GM18499 (cell line): Measurements from ENCODE around the gene CNTROB.
A peak's percentile ranks its signal among the peaks of the same experiment; 100 is the strongest.

ENCODE experiments used
- ATAC-seq: cut with Tn5 transposase; IDR thresholded peaks from one replicate; pipeline ENCODE4 v1.9.1; 2021; ENCODE audit warnings: moderate number of reproducible peaks; ENCODE audit not compliant: insufficient read depth, unreplicated experiment

The CNTROB gene

DNA sequence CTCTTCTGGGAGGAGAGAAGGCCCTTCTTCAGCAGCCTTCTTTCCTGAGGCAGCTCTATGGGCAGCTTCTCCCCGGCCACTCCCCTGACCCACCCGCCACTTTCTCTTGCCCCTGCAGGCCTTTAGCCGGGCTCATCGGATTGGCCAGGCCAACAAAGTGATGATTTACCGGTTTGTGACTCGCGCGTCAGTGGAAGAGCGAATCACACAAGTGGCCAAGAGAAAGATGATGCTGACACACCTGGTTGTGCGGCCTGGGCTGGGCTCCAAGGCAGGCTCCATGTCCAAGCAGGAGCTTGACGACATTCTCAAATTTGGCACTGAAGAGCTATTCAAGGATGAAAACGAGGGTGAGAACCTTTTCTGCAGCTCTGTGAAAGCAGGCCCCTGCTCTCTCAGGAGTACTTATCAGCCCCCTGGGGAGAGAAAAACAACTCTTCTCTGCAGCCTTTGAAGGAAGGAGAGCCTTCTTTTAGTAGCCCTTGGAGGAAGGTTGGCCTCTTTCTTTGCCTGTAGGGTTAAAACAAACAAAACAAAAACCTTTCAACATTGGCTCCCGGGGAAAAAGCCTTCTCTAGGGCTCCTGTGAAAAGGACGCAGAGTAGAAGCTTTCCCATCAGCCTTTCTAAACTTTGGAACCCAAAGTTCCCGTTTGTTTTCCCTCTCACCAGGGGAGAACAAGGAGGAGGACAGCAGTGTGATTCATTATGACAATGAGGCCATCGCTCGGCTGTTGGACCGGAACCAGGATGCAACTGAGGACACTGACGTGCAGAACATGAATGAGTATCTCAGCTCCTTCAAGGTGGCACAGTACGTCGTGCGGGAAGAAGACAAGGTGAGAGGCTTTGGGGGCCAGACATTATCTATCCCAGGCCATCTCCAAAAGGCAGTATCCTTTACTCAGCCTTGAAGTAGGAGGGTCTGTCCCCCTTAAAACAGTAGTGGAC is 28.6 kb upstream of the CNTROB start:
- ATAC-seq: no peak

GRCh38 chr17:7909089-7909488 is 22.9 kb upstream of the CNTROB start:
- ATAC-seq: no peak

- ATAC-seq: no peak
Observed at GRCh38 chr17:7910281-7910680, 21.7 kb upstream of the CNTROB start.

DNA sequence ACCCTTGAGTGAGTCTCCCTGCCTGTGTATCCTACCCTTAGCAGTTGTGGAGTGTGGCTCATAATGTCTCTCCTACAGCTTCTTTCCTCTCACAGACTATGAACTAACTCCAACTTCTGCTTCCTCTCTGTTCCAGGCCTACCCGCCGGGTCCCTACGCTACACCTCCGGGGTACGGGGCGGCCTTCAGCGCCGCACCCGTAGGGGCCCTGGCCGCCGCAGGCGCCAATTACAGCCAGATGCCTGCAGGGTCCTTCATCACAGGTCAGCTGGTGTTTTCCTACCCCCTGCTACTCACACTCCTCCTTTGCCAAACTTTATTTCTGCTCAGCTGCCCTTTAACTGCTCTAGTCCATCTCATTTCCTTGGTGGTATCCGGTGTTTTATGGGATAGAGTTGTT is 21.3 kb upstream of the CNTROB start:
- no peak for ATAC-seq

GRCh38 chr17:7911116-7911515 is 20.9 kb upstream of the CNTROB start:
- ATAC-seq: no peak

- ATAC-seq: no peak
Observed at GRCh38 chr17:7912927-7913524, 19.0 kb upstream of the CNTROB start.

DNA sequence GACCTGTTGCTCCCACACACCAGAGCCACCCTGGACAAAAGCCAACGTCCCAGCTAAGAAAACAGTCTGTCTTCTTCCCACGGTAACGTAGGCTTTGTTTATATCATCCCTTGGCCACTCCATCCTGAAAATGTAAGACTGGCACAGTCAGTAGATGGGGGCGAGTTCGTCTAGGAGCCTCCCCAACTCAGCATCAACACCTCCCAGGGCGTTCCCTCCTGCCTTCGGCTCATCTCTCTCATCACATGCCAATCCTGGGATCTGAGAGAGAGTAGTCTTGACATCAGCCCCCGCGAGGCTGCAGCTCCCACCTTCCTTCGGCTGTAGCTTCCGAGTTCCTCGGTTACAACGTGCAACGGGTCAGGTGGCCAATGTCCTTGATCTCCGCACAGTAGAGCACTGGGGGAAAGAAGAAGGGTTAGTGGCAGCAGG is 16.8 kb upstream of the CNTROB start:
- no peak for ATAC-seq

GRCh38 chr17:7915611-7916384 is 16.2 kb upstream of the CNTROB start, which contains the start of gene RNF227:
Gene RNF227, minus strand, starts transcription at chr17:7916289. Its CDS starts 94 bp downstream, at chr17:7916195.
- ATAC-seq: peak; percentile 40

DNA sequence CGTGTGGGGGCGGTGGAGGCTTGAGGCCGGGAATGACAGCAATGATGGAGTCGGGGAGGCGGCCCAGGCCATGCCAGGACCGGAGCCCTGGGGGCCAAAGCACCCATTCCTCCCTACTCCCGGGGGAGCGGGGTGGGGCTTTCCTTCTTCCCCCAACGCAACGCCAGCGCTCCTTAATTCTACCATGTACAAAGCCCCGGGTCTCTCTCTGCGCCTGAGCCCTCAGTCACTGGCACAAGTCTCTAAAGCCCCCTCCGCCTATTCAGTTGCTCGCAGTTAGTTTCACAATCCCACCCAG is 15.7 kb upstream of the CNTROB start:
- no peak for ATAC-seq

DNA sequence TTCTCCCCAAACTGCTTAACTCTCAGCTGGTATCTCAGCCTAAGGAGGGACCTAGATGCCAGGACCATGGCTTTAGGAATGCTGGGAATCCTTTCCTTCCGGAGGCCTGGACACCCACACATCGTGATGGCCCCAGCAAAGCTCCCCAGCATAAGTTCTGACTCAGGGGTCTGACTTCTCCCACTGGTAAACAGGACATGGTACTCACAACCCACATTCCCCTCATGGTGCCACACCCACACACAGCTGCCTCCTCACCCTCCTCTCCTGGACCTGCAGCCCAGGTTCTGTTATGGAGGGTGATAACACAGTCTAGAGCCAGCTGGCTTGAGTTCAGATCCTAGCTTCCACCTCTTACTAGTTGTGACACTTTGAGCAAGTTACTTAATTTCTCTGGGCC is 15.2 kb upstream of the CNTROB start:
- no peak for ATAC-seq

DNA sequence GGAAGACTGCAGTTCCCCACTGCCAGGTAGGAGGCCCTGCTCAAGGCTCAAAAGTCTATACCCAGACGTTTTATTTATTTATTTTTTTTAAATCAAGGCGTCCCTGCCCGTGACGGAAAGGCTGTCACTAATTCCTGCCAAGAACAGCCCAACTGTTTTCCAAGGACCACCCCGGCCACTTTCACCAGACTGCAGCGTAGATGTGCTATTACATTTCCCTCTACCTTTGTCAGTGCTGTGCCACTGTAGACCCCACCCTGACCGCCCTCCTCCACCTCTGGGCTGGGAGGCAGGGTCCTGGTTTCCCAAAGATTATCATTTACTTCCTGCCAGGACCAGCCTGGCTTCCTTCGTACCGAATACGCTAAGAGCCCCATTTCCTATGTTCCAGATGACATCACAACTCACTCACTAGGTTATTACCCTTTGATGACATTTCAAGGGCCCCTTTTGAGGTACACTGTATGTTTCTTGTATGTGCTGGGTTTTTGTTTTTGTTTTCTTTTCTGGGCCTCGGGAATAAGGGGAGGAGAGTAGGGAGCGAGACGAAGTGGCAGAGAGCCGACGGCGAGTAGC is 9.6 kb upstream of the CNTROB start:
- ATAC-seq: no peak

DNA sequence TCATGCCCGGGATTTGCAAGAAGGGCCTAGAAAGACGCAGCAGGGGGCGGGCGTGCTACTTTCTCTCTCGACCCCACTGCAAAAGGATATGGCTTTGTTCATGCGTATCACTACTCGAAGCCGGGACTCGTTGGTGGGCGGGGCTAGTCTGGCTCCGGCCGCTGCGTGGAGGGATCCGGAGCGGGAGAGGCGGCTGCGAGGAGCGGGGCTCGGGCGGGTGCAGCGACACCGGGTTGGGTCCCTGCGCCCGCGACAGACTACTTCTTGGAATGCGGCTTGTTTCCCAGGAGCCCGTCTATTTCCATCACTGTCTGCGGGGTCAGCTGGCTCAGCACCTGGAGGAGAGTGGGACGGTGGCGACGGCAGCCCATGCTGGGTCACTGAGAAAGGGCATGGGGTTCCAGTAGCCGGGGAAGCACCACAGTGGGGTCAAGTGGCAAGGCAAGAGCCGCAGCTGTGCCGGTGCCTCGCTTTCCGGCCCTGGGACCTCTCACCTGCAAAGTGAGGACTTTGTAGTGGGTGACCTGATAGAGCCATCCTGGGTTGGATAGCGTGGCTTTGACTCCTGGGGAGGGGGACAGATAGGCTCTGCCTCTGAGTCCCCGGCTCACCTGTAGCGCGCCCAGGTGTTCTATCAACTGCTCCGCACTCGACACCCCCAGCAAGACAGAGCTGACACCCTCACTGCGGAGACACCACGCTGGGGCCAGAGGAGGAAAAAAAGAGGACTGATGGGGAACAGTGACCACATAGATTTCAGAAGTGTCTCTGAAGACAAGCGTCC is 9.0 kb upstream of the CNTROB start:
- no peak for ATAC-seq

DNA sequence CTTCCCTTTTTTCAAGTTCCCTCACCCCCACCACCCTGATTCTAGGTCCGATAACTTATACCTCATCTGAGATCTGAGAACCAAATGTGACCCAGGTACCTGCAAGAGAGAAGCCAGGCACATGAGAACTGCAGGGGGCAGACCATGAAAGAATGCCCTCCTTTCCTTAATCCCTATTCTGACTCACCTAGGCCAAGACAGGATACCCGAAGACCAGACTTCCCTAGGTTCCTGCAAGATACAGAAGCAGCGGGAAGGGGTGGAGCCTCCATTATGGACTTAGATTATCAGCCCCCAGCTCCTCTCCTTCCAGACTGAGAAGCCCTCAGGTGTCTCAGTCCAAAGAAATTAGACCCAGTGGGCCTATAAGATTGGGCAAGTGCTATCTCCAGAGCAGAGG is 4.4 kb upstream of the CNTROB start:
- no peak for ATAC-seq

- ATAC-seq: no peak
Observed at GRCh38 chr17:7929158-7930023, 2.6 kb upstream of the CNTROB start, which contains the start of gene KCNAB3. Gene KCNAB3, minus strand, starts transcription at chr17:7929856. Its CDS starts 421 bp downstream, at chr17:7929435.

GRCh38 chr17:7930841-7931631 is 970 bp upstream of the CNTROB start:
- no peak for ATAC-seq

DNA sequence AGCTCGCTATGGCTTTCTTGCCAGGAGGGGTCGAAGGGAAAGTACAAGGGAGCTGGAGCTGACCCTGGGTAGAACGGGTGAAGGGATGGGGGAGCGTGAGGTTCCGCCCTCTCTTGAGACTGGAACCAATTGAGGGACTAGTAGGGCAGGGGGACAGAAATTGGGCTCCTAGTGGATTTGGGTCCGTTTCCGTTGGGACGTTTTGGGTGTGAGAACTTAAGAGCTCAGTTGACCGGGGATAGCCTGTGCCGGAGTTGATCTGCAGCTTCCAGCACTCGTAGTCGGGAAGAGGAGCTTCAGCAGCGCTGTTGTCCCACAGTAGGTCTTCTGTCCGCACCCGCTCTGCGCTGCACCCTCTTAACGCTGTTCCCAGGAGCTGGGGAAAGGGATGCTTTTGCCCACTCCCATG is 481 bp downstream of the CNTROB start:
- ATAC-seq: no peak

- ATAC-seq: no peak
Observed at GRCh38 chr17:7932949-7933348, 943 bp downstream of the CNTROB start.

DNA sequence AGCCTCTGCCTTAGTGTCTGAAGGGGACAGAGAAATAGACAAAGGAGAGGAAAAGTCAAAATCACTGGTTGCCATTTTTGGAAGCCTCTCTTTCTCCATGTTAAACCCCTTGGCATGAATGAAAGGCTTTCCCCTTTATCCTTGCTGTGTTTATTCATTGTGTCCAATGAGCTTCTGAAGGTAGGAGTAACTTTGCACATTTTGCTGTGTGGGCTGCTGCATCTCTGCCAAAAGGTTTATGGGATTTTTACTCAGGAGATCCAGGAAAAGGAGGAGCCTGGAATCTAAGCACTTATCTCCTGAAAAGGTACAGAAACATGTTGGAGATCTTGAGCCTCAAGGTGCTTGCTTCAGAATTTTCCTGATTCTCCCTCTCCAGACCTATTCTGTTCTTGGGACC is 3.9 kb downstream of the CNTROB start:
- no peak for ATAC-seq
